Activated CD8-positive, alpha-beta memory T cell treated with anti-CD3 and anti-CD28 coated beads, Interleukin-2, amount 50 U/mL, for 48 hours (primary cell): ENCODE data around the gene TMEM170A.
"Not testable (repeated sequence)": the region's sequence is repeated elsewhere in the genome, so short reads cannot be mapped to it uniquely, and the experiment has no call there.

Experiments
- DNase-seq: peaks from one replicate; pipeline ENCODE4 v3.0.0-alpha.2; 2020

The TMEM170A gene

GRCh38 chr16:75464122-75464918 is at the start of gene TMEM170A:
TMEM170A (minus strand) TSS chr16:75464689; CDS start chr16:75464600, 89 bp downstream.
- peak; percentile 99 for DNase-seq

- no peak for DNase-seq
Measured at GRCh38 chr16:75506574-75506973, 42.1 kb upstream of the TMEM170A start.

GRCh38 chr16:75506107-75506506 is 41.6 kb upstream of the TMEM170A start:
- DNase-seq, result no peak

- no peak for DNase-seq
Measured at GRCh38 chr16:75503801-75504200, 39.3 kb upstream of the TMEM170A start.

GRCh38 chr16:75502916-75503605 is 38.6 kb upstream of the TMEM170A start:
- DNase-seq, result no peak

GRCh38 chr16:75501820-75502219 is 37.3 kb upstream of the TMEM170A start:
- DNase-seq, result not testable (repeated sequence)

GRCh38 chr16:75501359-75501758 is 36.9 kb upstream of the TMEM170A start:
- DNase-seq, result no peak

GRCh38 chr16:75498605-75499322 is 34.3 kb upstream of the TMEM170A start:
- DNase-seq, result not testable (repeated sequence)

GRCh38 chr16:75497558-75497957 is 33.1 kb upstream of the TMEM170A start:
- DNase-seq, result no peak

GRCh38 chr16:75495076-75495674 is 30.7 kb upstream of the TMEM170A start, which contains the start of gene CHST6:
CHST6 (minus strand) TSS chr16:75495441; CDS start chr16:75479828, 15,613 bp downstream.
- DNase-seq, result peak; percentile 64

GRCh38 chr16:75494661-75495075 is 30.2 kb upstream of the TMEM170A start:
- no peak for DNase-seq

- no peak for DNase-seq
Measured at GRCh38 chr16:75494184-75494583, 29.7 kb upstream of the TMEM170A start.

- no peak for DNase-seq
Measured at GRCh38 chr16:75491876-75492275, 27.4 kb upstream of the TMEM170A start.

- no peak for DNase-seq
Measured at GRCh38 chr16:75488322-75488721, 23.8 kb upstream of the TMEM170A start.

GRCh38 chr16:75486676-75487313 is 22.3 kb upstream of the TMEM170A start:
- DNase-seq, result no peak

GRCh38 chr16:75486014-75486675 is 21.7 kb upstream of the TMEM170A start:
- DNase-seq, result no peak

GRCh38 chr16:75485230-75486013 is 20.9 kb upstream of the TMEM170A start:
- no peak for DNase-seq

GRCh38 chr16:75483222-75483621 is 18.7 kb upstream of the TMEM170A start:
- no peak for DNase-seq

- no peak for DNase-seq
Measured at GRCh38 chr16:75482434-75483205, 18.1 kb upstream of the TMEM170A start.

GRCh38 chr16:75481475-75481874 is 17.0 kb upstream of the TMEM170A start:
- DNase-seq, result no peak
